ENCODE data around the gene ZSWIM7. TPM values are rescaled to one million over a fixed set of nuclear protein-coding genes. Genes with fewer than 3 reads are reported as not detected.

The ZSWIM7 gene
- total RNA-seq: 10 to 100 TPM; 15.1 to 16.5 TPM

- H3K27ac ChIP-seq: peak within 1 kb of the TSS; percentile 92 to 97
- TF ChIP-seq POLR2AphosphoS5 (IDR thresholded peaks at IDR 0.05) (peak; percentile 98), CTCF (IDR thresholded peaks at IDR 0.05) (peak in 1 of 4 experiments; percentile 31), POLR2A (IDR thresholded peaks at IDR 0.05) (peak; percentile 99)
- peak within 1 kb of the TSS; percentile 63 to 84 for H3K4me3 ChIP-seq
- peak; percentile 97 for DNase-seq (ENCODE audit: low spot score)
- peaks cover 7% of the 10 kb centered on the region for H3K4me1 ChIP-seq (replicated peaks)
- no peaks in the 10 kb centered on the region for H3K27me3 ChIP-seq (replicated peaks; ENCODE audit: insufficient read depth)
- intact Hi-C loops (cut with DNase I): loop anchor here (2.0 kb wide), 1 partner anchor 171 kb away; no protein-coding TSS in a partner anchor
- under 1% methylated on average over 38 of the region's 91 CpGs for WGBS
- no peaks in the 10 kb centered on the region for H3K9me3 ChIP-seq
- H3K36me3 ChIP-seq: peaks cover 0 to 14% of the 10 kb centered on the region in 2 donors
Observed at GRCh38 chr17:15999141-15999973, at the start of gene ZSWIM7, which contains the start of gene TTC19. Gene ZSWIM7, minus strand, starts transcription at chr17:15999704. Its CDS starts 110 bp downstream, at chr17:15999594. Gene TTC19, plus strand, starts transcription at chr17:15999824. Its CDS starts 25 bp downstream, at chr17:15999849.

GRCh38 chr17:16048811-16049449 lies 49.4 kb upstream of the ZSWIM7 start:
- Histone ChIP-seq H3K9me3 (no peaks in the 10 kb centered on the region), H3K27me3 (replicated peaks; ENCODE audit: insufficient read depth) (no peaks in the 10 kb centered on the region), H3K4me1 (replicated peaks) (no peaks in the 10 kb centered on the region), H3K4me3 (no peak overlapping the region), H3K27ac (no peak overlapping the region), H3K36me3 (no peaks in the 10 kb centered on the region)
- no peak for DNase-seq (ENCODE audit: low spot score)
- TF ChIP-seq POLR2A (IDR thresholded peaks at IDR 0.05) (no peak), POLR2AphosphoS5 (IDR thresholded peaks at IDR 0.05) (no peak), CTCF (IDR thresholded peaks at IDR 0.05) (no peak)
- WGBS: 71% methylated on average over 14 of the region's 14 CpGs
- intact Hi-C loops (cut with DNase I): no loop called here

- Histone ChIP-seq H3K27me3 (replicated peaks; ENCODE audit: insufficient read depth) (no peaks in the 10 kb centered on the region), H3K4me1 (replicated peaks) (no peaks in the 10 kb centered on the region), H3K4me3 (no peak overlapping the region), H3K27ac (no peak overlapping the region), H3K36me3 (no peaks in the 10 kb centered on the region), H3K9me3 (no peaks in the 10 kb centered on the region)
- TF ChIP-seq POLR2AphosphoS5 (IDR thresholded peaks at IDR 0.05) (no peak), CTCF (IDR thresholded peaks at IDR 0.05) (no peak), POLR2A (IDR thresholded peaks at IDR 0.05) (no peak)
- intact Hi-C loops (cut with DNase I): no loop called here
- 94% methylated on average over 3 of the region's 3 CpGs for WGBS
- DNase-seq (ENCODE audit: low spot score): no peak
Observed at GRCh38 chr17:16046966-16047365, 47.5 kb upstream of the ZSWIM7 start.

GRCh38 chr17:16044487-16044886 lies 45.0 kb upstream of the ZSWIM7 start:
- no peak for DNase-seq (ENCODE audit: low spot score)
- Histone ChIP-seq H3K27me3 (replicated peaks; ENCODE audit: insufficient read depth) (no peaks in the 10 kb centered on the region), H3K27ac (no peak overlapping the region), H3K36me3 (no peaks in the 10 kb centered on the region), H3K9me3 (no peaks in the 10 kb centered on the region), H3K4me1 (replicated peaks) (no peaks in the 10 kb centered on the region), H3K4me3 (no peak overlapping the region)
- intact Hi-C loops (cut with DNase I): no loop called here
- no peak for TF ChIP-seq POLR2A (IDR thresholded peaks at IDR 0.05)
- no peak for TF ChIP-seq POLR2AphosphoS5 (IDR thresholded peaks at IDR 0.05)
- TF ChIP-seq CTCF (IDR thresholded peaks at IDR 0.05): no peak
- WGBS: 83% methylated on average over 10 of the region's 10 CpGs

Data from prostate gland (tissue), 2 donors.